ENCODE results near the gene ZNF548.

GRCh38 chr19:57438925-57439324, 49.3 kb downstream of the ZNF548 start:
- no peak for TF ChIP-seq CTCF (IDR thresholded peaks at IDR 0.05)
- no peak for TF ChIP-seq EP300 (IDR thresholded peaks at IDR 0.05)
- no peak for TF ChIP-seq POLR2AphosphoS5 (IDR thresholded peaks at IDR 0.05)
- no peak for TF ChIP-seq POLR2A (IDR thresholded peaks at IDR 0.05)

All from suprapubic skin (tissue), 4 donors.